ENCODE data around the gene ETF1. TPM values are rescaled to one million over a fixed set of nuclear protein-coding genes. Genes with fewer than 3 reads are reported as not detected.
"Not testable (repeated sequence)": the region's sequence is repeated elsewhere in the genome, so short reads cannot be mapped to it uniquely, and the experiment has no call there.

The ETF1 gene
- polyA plus RNA-seq, 1 donor: 45.4 TPM

GRCh38 chr5:138529812-138530211 is 13.2 kb downstream of the ETF1 start:
- no peak for DNase-seq (ENCODE audit: low read depth)

GRCh38 chr5:138528744-138529469 is 14.1 kb downstream of the ETF1 start:
- DNase-seq (ENCODE audit: low read depth): no peak

- DNase-seq (ENCODE audit: low read depth): no peak
Measured at GRCh38 chr5:138528208-138528607, 14.8 kb downstream of the ETF1 start.

DNA sequence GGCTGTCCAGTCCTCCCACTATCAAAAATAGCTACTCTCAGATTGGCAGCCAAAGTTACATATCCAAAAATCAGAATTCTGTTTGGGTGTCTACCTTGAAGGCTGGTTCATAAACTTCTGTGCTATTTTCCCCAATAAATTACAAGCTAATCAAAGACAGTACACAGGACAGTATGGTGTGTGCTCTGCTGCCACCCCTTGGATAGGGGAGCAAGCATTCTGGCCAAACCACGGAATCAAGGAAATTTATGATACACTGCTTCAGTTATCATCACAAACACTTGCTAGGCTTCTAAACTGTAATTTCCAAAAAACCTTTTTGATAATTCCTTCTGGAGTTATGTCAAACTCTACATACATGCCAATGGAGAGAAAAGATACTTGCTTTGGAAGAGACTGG is 15.9 kb downstream of the ETF1 start:
- DNase-seq (ENCODE audit: low read depth): no peak

DNA sequence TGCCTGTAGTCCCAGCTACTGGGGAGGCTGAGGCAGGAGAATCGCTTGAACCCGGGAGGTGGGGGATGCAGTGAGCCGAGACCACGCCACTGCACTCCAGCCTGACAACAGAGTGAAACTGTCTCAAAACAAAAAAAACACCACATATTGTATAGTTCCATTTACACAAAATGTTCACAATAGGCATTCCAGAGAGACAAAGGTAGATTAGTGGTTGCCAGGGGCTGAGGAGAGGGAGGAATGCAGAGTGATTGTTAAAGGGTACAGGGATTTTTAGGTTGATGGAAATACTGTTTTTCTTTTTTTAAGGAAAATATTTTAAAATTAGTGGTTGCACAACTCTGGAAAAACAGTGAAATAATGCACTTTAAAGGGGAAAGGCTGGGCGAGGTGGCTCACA is 19.6 kb downstream of the ETF1 start:
- no peak for DNase-seq (ENCODE audit: low read depth)

DNA sequence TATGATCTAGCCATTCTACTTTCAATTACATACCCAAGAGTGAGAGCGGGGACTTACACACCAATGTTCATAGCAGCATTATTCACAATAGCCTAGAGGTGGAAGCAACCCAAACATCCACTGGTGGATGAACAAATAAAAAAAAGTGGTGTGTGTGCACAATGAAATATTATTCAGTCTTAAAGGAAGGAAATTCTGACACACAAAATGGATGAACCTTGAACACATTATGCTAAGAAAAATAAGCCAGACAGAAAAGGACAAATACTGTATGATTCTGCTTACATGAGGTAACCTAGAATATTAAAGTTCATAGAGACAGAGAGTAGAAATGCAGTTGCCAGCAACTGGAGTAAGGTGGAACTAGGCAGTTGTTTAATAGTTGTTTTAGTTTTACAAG is 22.1 kb downstream of the ETF1 start:
- no peak for DNase-seq (ENCODE audit: low read depth)

- no peak for DNase-seq (ENCODE audit: low read depth)
Measured at GRCh38 chr5:138517437-138517836, 25.6 kb downstream of the ETF1 start.

DNA sequence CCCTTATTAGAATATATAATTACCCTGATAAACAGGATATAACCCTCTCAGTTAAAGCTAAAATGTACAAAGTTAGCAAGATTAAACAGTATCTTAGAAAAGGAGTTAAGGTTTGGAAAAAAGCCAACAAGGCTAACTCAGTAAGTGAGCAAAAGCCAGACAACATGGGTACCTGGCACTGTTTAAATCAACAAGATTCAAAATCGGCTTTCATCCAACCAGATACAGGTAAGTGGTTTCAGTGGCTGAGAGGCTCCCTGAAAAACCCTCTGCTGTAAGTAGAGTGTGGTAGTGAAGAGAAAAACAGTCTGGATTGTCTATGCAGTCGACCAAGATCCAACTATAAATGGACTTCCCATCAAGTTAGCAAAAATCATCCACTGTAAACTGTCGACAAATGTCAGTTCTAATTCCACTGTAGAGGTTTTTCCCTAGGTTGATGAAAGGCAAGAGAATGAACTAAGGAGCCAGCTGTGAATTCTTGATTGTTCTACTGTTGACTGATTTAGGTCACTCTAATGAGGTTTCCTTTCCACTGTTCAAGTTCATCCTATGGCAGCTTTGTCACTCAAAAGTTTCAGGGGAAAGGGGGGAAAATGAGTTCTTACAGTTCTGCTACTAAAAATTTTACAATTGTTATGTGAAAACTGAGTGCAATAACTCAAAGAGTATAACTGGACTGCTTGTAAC is 27.3 kb downstream of the ETF1 start:
- no peak for DNase-seq (ENCODE audit: low read depth)

GRCh38 chr5:138514021-138514420 is 29.0 kb downstream of the ETF1 start:
- no peak for DNase-seq (ENCODE audit: low read depth)

- DNase-seq (ENCODE audit: low read depth): no peak
Measured at GRCh38 chr5:138508958-138509357, 34.1 kb downstream of the ETF1 start.

DNA sequence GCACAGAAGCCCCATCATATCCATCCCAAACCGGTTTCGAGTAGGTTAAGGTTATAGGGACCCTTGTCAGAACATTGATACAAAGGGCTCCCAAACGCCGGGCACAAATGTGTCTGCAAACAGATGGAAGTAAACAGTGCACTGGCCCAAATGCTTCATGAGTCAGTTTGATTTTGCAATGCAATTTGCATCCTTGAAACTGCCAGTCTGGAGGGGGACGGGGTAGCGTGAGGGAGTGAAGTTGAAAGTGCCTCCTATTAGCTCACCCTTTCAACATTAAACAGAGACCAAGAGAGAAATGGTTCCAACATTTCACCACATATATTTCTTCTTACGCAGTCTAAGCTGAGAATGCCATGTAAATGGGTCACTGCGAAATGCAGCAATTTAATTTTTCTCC is 35.6 kb downstream of the ETF1 start:
- DNase-seq (ENCODE audit: low read depth): not testable (repeated sequence)

DNA sequence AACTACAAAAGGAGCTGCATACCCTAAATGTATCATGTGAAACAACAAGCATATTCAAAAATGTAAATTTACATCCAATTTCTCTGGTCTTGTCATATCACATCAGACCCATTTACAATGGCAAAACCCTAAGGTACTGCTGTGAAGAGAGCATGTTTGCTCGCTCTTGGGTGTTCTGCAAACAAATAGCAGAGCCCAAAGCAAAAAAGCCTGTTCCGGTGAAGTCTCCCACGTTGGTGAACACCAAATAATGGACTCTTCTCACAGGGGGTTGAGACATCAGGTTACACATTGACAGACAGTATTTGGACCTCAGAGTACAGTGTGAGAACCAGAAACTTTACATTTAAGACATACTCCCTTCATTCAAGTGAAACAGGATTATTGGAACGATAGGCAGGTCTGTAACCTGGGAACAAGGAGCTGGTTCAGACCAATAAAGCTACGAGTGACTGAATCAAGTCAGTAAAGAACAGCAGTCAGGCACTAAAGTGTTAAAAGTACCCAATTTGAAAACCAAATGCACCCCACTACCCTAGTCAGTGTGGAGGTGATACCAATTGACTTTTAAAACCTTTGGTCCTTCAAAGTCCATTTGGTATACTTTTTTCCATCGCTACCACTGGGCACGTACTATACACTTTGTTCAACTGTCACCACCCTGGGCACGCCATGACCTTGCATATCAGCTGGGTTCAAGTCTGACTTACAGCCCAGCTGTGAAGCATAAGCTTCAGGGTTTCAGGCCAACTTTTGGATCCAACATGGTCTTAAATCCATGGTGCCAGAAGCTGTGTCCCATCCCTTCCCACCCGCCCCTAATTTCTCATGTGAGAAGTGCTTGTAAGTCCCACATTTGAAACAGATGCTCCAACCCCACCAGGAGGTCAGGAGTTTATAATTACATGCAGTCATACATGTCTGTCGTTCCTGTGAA is 36.4 kb downstream of the ETF1 start:
- no peak for DNase-seq (ENCODE audit: low read depth)

- DNase-seq (ENCODE audit: low read depth): no peak
Measured at GRCh38 chr5:138504799-138505198, 38.2 kb downstream of the ETF1 start.

DNA sequence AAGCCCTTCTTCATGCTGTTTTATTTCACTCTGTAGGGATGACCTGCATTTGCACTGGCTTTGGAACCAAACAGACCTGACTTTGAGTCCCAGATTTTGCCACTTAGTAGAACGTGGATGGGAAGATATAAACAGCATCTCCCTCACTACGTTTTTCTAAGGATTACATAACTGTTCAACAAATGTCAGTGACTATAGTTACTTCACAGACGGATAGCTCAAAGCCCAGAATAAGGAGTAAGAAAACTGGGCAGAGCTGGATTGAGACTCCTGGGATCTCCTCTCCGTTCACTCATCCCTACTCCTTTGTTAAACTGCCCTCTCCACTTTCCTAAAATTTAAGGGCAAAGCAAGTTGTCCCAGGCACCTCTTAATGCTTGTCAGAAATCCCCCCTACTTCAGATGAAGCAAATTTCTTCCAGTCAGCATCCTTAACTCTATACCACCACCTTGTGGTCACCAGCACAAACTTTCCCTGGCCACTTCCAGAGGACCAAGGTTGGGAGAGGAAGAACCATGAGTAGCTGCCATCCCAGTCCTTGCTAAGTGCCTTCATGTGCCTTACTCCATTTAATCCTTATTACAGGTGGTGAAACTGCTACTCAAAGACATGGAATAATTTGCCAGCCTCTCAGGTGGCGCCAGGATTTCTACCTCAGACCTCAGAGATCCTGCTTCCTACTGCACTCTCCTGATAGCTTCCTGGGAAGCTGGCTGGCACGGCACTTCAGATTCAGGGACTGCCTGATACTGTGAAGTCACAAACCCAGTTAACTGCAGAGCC is 39.4 kb downstream of the ETF1 start:
- peak; percentile 64 for DNase-seq (ENCODE audit: low read depth)

GRCh38 chr5:138502521-138502920 is 40.5 kb downstream of the ETF1 start:
- no peak for DNase-seq (ENCODE audit: low read depth)

GRCh38 chr5:138502121-138502520 is 40.9 kb downstream of the ETF1 start:
- DNase-seq (ENCODE audit: low read depth): no peak

DNA sequence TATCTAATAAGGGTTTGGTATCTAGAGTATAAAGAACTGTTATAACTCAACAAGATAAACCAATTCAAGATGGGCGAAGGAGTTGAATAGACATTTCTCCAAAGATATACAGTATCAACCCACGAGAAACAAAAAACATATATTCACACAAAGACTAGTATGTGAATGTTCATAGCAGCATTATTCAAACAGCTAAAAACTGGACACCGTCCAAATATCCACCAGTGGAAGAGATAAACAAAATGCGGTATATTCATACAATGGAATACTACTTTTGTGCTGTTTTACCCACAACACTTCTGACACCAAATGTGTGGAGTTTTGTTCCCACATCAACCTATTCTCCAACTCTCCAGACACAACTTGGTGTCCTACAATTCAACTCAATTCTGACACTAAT is 44.7 kb downstream of the ETF1 start:
- DNase-seq (ENCODE audit: low read depth): no peak

- no peak for DNase-seq (ENCODE audit: low read depth)
Measured at GRCh38 chr5:138495351-138495750, 47.7 kb downstream of the ETF1 start.

DNA sequence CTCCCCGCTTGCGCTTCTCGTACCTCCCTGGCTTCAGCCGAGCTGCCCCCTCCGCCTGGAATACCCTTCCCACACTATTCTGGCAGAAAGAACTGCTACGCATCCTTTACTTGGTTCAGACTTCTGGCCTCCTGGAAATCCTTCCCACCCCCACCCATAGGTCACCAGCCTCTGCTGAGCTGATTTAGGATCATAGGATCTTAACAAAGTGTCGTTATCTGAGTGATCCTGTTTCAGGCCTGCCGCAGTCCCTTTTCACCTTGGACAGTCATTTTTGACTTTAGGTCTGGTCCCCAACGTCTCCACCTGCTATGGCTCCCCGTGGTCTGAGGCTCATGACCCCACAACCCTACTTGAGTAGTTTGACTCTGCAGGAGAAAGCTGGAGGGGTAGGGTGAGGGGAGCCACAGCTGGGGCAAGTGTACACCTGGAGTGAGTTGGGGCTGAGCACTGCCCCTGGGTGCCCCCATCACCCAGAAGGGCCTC is 50.4 kb downstream of the ETF1 start:
- DNase-seq (ENCODE audit: low read depth): no peak

- DNase-seq (ENCODE audit: low read depth): peak; percentile 71
Measured at GRCh38 chr5:138491669-138492559, 51.1 kb downstream of the ETF1 start.
